Chondrocyte (in vitro differentiated cells): ENCODE measurements around the gene FAT1. TPM values are rescaled to one million over a fixed set of nuclear protein-coding genes. Genes with fewer than 3 reads are reported as not detected.
A peak's percentile ranks its signal among the peaks of the same experiment; 100 is the strongest.

Experiments used
- DNase-seq: peaks from one replicate; pipeline ENCODE4 v3.0.0; 2021; ENCODE audit warnings: mixed read lengths, low spot score
- H3K27ac Mint-ChIP-seq: one replicate; pipeline ENCODE4 v1.8.0; 2021; ENCODE audit warnings: mild to moderate bottlenecking, moderate library complexity, mixed read lengths; ENCODE audit not compliant: unreplicated experiment
- H3K27me3 Mint-ChIP-seq: 2 replicates; pipeline ENCODE4 v1.8.0; 2021; ENCODE audit warnings: low read depth, mixed read lengths
- H3K36me3 Mint-ChIP-seq: 2 replicates; pipeline ENCODE4 v1.8.0; 2021; ENCODE audit warnings: low read depth, mixed read lengths
- H3K4me1 Mint-ChIP-seq: 2 replicates; pipeline ENCODE4 v1.8.0; 2021; ENCODE audit warnings: low read depth, mild to moderate bottlenecking, mixed read lengths
- H3K4me3 Mint-ChIP-seq: one replicate; pipeline ENCODE4 v1.8.0; 2021; ENCODE audit warnings: mild to moderate bottlenecking, moderate library complexity, mixed read lengths; ENCODE audit not compliant: unreplicated experiment
- H3K9me3 Mint-ChIP-seq: 2 replicates; pipeline ENCODE4 v1.8.0; 2021; ENCODE audit warnings: low read depth, mixed read lengths
- CTCF ChIP-seq: fragments of 200-600 bp; sonication (generic); IDR thresholded peaks from 2 replicates; pipeline ENCODE4 v1.5.0; 2021; ENCODE audit warnings: antibody characterized with exemption, mild to moderate bottlenecking, moderate library complexity
- total RNA-seq: library from RNA; stranded (reverse); gene quantifications from 3 replicates; pipeline ENCODE4 v1.2.1, GENCODE V29; 2021

The FAT1 gene
- total RNA-seq, 1 donor from 2014 or later, result 671 TPM

- Mint-ChIP-seq H3K27me3 (no peaks in the 10 kb centered on the region), H3K4me1 (peaks cover 38% of the 10 kb centered on the region), H3K27ac (peak overlapping the region; percentile 15), H3K4me3 (no peak overlapping the region), H3K9me3 (no peaks in the 10 kb centered on the region), H3K36me3 (peaks cover 25% of the 10 kb centered on the region)
- DNase-seq, result no peak
- TF ChIP-seq CTCF, result no peak
These were observed 65.0 kb downstream of the FAT1 start for GRCh38 chr4:186658657-186659056.

- Mint-ChIP-seq H3K9me3 (no peaks in the 10 kb centered on the region), H3K4me3 (no peak overlapping the region), H3K4me1 (peaks cover 47% of the 10 kb centered on the region), H3K27me3 (no peaks in the 10 kb centered on the region), H3K36me3 (peaks cover 23% of the 10 kb centered on the region), H3K27ac (peak overlapping the region; percentile 75)
- no peak for DNase-seq
- TF ChIP-seq CTCF, result no peak
These were observed 65.9 kb downstream of the FAT1 start for GRCh38 chr4:186657764-186658163.

- Mint-ChIP-seq H3K4me1 (peaks cover 80% of the 10 kb centered on the region), H3K36me3 (peaks cover 11% of the 10 kb centered on the region), H3K27me3 (no peaks in the 10 kb centered on the region), H3K9me3 (no peaks in the 10 kb centered on the region), H3K27ac (peak overlapping the region; percentile 14), H3K4me3 (no peak overlapping the region)
- no peak for TF ChIP-seq CTCF
- DNase-seq, result no peak
These were observed 69.7 kb downstream of the FAT1 start for GRCh38 chr4:186653969-186654368.

GRCh38 chr4:186651624-186652023 lies 72.0 kb downstream of the FAT1 start:
- no peaks in the 10 kb centered on the region for H3K27me3 Mint-ChIP-seq
- peaks cover 17% of the 10 kb centered on the region for H3K36me3 Mint-ChIP-seq
- no peak for TF ChIP-seq CTCF
- no peaks in the 10 kb centered on the region for H3K9me3 Mint-ChIP-seq
- H3K4me3 Mint-ChIP-seq, result peak overlapping the region; percentile 54
- no peak for DNase-seq
- peak overlapping the region; percentile 85 for H3K27ac Mint-ChIP-seq
- peaks cover 67% of the 10 kb centered on the region for H3K4me1 Mint-ChIP-seq

GRCh38 chr4:186651181-186651603 lies 72.5 kb downstream of the FAT1 start:
- Mint-ChIP-seq H3K4me1 (peaks cover 63% of the 10 kb centered on the region), H3K27ac (peak overlapping the region; percentile 85), H3K27me3 (no peaks in the 10 kb centered on the region), H3K4me3 (peak overlapping the region; percentile 54), H3K9me3 (no peaks in the 10 kb centered on the region), H3K36me3 (peaks cover 17% of the 10 kb centered on the region)
- TF ChIP-seq CTCF, result no peak
- DNase-seq, result no peak
